ENCODE results near the gene HDLBP. TPM values are rescaled to one million over a fixed set of nuclear protein-coding genes. Genes with fewer than 3 reads are reported as not detected.

The HDLBP gene
- total and polyA plus RNA-seq, 10 of the 15 experiments (the other 5 are each of a cell fraction or from before 2014, with no cell fraction given) = 19.5 to 383 (median 249) TPM

DNA sequence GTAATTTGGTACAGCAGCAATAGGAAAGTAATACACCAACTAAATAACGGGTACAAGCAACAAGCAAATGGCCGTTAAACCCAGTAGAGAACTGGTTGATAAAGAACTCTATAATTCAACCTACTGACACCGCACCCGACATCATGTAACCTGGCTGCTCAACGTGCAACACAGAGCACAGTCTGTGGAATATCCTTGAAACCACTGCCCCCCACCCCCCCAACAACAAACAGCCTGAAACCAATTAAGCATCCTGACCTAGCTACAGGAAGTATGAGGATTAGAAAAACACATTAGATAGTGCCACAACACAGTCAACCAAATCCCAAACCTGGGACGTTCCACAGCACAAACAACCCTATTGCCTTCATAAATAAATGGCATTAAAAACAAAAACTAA lies 23.5 kb downstream of the HDLBP start:
- DNase-seq (ENCODE audit: low read depth, low spot score) = no peak
- no TSS peak for BruUV-seq (replicated peaks)
- no peak overlapping the region for H2AFZ ChIP-seq (ENCODE audit: control insufficient read depth, low read depth, low read length)
- H3K4me3 ChIP-seq = no peak overlapping the region
- peaks cover 91% of the 10 kb centered on the region for H3K79me2 ChIP-seq (ENCODE audit: control insufficient read depth, insufficient read depth, low read length)
- ChIA-PET POLR2A (interaction anchor here (0.6 to 2.0 kb wide), 3 partner anchors 9 to 48 kb away, joined by 4 to 7 read pairs (median 6); no protein-coding TSS in a partner anchor), SMC1A (ENCODE audit: uncharacterized antibody, unreplicated experiment) (interaction anchor here (0.8 to 4.5 kb wide), 4 partner anchors 9 to 214 kb away, joined by 3 to 33 read pairs (median 4); no protein-coding TSS in a partner anchor), CTCF (interaction anchor here (1.1 to 1.2 kb wide), 2 partner anchors 11 to 23 kb away, joined by 3 to 4 read pairs; no protein-coding TSS in a partner anchor), RAD21 (ENCODE audit: unreplicated experiment) (interaction anchor here (0.9 to 1.4 kb wide), 4 partner anchors 10 to 305 kb away, joined by 3 to 5 read pairs (median 4); no protein-coding TSS in a partner anchor)
- in situ Hi-C loops (cut with MboI) (no loop called here), intact Hi-C loops (cut with micrococcal nuclease; ENCODE audit: unreplicated experiment) (no loop called here)
- TF ChIP-seq POLR2AphosphoS5 (IDR thresholded peaks at IDR 0.05; ENCODE audit: low read length) (no peak), BACH1 (IDR thresholded peaks at IDR 0.05; ENCODE audit: borderline replicate concordance) (no peak), ETV6 (conservative IDR thresholded peaks at IDR 0.05 in 1 of 2, IDR thresholded peaks at IDR 0.05 in 1 of 2; ENCODE audit: borderline replicate concordance in 1 of 2, low read depth in 1 of 2) (no peak), CREB1 (IDR thresholded peaks at IDR 0.05; ENCODE audit: low read depth) (no peak), SMAD5 (IDR thresholded peaks at IDR 0.05; ENCODE audit: low read depth) (no peak), RAD51 (IDR thresholded peaks at IDR 0.05) (no peak), TBL1XR1 (IDR thresholded peaks at IDR 0.05; ENCODE audit: low read depth, low read length) (no peak), FOXK2 (IDR thresholded peaks at IDR 0.05) (no peak), BCL11A (IDR thresholded peaks at IDR 0.05; ENCODE audit: low read depth, low read length) (no peak), NFYB (IDR thresholded peaks at IDR 0.05; ENCODE audit: insufficient read depth, low read depth, low read length) (no peak), RB1 (IDR thresholded peaks at IDR 0.05; ENCODE audit: borderline replicate concordance) (no peak), ZSCAN29 (IDR thresholded peaks at IDR 0.05) (no peak), POLR2AphosphoS2 (IDR thresholded peaks at IDR 0.05; ENCODE audit: low read depth, low read length) (no peak)
- TF ChIP-seq, protein P1, sequence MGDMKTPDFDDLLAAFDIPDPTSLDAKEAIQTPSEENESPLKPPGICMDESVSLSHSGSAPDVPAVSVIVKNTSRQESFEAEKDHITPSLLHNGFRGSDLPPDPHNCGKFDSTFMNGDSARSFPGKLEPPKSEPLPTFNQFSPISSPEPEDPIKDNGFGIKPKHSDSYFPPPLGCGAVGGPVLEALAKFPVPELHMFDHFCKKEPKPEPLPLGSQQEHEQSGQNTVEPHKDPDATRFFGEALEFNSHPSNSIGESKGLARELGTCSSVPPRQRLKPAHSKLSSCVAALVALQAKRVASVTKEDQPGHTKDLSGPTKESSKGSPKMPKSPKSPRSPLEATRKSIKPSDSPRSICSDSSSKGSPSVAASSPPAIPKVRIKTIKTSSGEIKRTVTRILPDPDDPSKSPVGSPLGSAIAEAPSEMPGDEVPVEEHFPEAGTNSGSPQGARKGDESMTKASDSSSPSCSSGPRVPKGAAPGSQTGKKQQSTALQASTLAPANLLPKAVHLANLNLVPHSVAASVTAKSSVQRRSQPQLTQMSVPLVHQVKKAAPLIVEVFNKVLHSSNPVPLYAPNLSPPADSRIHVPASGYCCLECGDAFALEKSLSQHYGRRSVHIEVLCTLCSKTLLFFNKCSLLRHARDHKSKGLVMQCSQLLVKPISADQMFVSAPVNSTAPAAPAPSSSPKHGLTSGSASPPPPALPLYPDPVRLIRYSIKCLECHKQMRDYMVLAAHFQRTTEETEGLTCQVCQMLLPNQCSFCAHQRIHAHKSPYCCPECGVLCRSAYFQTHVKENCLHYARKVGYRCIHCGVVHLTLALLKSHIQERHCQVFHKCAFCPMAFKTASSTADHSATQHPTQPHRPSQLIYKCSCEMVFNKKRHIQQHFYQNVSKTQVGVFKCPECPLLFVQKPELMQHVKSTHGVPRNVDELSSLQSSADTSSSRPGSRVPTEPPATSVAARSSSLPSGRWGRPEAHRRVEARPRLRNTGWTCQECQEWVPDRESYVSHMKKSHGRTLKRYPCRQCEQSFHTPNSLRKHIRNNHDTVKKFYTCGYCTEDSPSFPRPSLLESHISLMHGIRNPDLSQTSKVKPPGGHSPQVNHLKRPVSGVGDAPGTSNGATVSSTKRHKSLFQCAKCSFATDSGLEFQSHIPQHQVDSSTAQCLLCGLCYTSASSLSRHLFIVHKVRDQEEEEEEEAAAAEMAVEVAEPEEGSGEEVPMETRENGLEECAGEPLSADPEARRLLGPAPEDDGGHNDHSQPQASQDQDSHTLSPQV (IDR thresholded peaks at IDR 0.05) = no peak
- TF ChIP-seq, protein P2, sequence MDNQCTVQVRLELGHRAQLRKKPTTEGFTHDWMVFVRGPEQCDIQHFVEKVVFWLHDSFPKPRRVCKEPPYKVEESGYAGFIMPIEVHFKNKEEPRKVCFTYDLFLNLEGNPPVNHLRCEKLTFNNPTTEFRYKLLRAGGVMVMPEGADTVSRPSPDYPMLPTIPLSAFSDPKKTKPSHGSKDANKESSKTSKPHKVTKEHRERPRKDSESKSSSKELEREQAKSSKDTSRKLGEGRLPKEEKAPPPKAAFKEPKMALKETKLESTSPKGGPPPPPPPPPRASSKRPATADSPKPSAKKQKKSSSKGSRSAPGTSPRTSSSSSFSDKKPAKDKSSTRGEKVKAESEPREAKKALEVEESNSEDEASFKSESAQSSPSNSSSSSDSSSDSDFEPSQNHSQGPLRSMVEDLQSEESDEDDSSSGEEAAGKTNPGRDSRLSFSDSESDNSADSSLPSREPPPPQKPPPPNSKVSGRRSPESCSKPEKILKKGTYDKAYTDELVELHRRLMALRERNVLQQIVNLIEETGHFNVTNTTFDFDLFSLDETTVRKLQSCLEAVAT (IDR thresholded peaks at IDR 0.05) = no peak
- no peak for FAIRE-seq
- H3K27me3 ChIP-seq (replicated peaks in 1 of 2; ENCODE audit: control insufficient read depth in 2 of 2, insufficient read depth in 2 of 2, low read length in 1 of 2) = no peaks in the 10 kb centered on the region
- no peaks in the 10 kb centered on the region; a peak in 1 of 4 replicates for H3K36me3 ChIP-seq (ENCODE audit: control insufficient read depth in 2 of 2, insufficient read depth in 2 of 2, low read length in 1 of 2)
- no peak overlapping the region for H3K4me2 ChIP-seq (ENCODE audit: control insufficient read depth, insufficient read depth)
- WGBS (ENCODE audit: insufficient coverage, insufficient replicate concordance, low lambda C conversion rate, missing lambda C conversion rate) = 97% methylated on average over 6 of the region's 6 CpGs
- H3K9me3 ChIP-seq (replicated peaks; ENCODE audit: control insufficient read depth, insufficient read depth, low read length) = no peaks in the 10 kb centered on the region
- peaks cover 3% of the 10 kb centered on the region for H3K4me1 ChIP-seq (ENCODE audit: control insufficient read depth, insufficient read depth, low read length)
- H4K20me1 ChIP-seq (ENCODE audit: control insufficient read depth, insufficient read depth) = no peaks in the 10 kb centered on the region
- H3K27ac ChIP-seq (ENCODE audit: control insufficient read depth, insufficient read depth) = no peak overlapping the region
- no peak overlapping the region for H3K9ac ChIP-seq (ENCODE audit: control insufficient read depth, insufficient read depth, low read length)
- ATAC-seq = no peak

Measured in GM12878 (cell line).